ENCODE measurements around the gene HLTF.

DNA sequence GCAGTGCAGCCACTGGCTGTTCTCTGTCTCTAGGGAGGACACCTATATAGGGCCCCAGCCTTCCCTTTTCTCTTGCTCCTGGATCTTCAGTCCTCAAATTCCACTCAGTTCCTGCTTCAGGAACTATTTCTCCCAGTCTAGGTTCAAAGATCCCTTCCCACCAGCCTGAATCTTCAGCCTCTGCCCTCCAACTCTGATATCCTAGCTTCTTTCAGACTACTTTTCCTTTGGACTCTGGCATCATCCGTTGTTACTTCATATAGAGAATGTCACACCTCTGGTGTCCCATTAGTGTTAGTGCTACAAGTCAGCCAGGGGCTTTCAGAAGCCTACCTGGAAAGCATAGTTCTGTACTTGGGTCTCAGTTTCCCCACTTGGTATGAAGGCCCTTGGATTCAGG, 33.1 kb upstream of the HLTF start:
- no peak for TF ChIP-seq POLR2AphosphoS5 (IDR thresholded peaks at IDR 0.05; ENCODE audit: low read depth, low read length)
- no peak for TF ChIP-seq POLR2A (IDR thresholded peaks at IDR 0.05; ENCODE audit: low read depth, low read length)
- no peak for TF ChIP-seq TAF1 (IDR thresholded peaks at IDR 0.05; ENCODE audit: borderline replicate concordance, low read depth, low read length)

Data from GM12892 (cell line).